Measurements from ENCODE around the gene ZNF423. TPM values are rescaled to one million over a fixed set of nuclear protein-coding genes. Genes with fewer than 3 reads are reported as not detected.

Gene ZNF423
- total RNA-seq, 1 experiment from 2014 or later, result not detected

- DNase-seq (ENCODE audit: low read depth), result no peak
Measured at GRCh38 chr16:49645263-49645662, 210.6 kb downstream of the ZNF423 start.

- DNase-seq (ENCODE audit: low read depth), result no peak
Measured at GRCh38 chr16:49644145-49644463, 211.8 kb downstream of the ZNF423 start.

- no peak for DNase-seq (ENCODE audit: low read depth)
Measured at GRCh38 chr16:49643429-49644144, 212.3 kb downstream of the ZNF423 start.

GRCh38 chr16:49641250-49641649, 214.7 kb downstream of the ZNF423 start:
- DNase-seq (ENCODE audit: low read depth), result no peak

GRCh38 chr16:49640581-49640980, 215.3 kb downstream of the ZNF423 start:
- no peak for DNase-seq (ENCODE audit: low read depth)

- no peak for DNase-seq (ENCODE audit: low read depth)
Measured at GRCh38 chr16:49639739-49640431, 216.0 kb downstream of the ZNF423 start.

- DNase-seq (ENCODE audit: low read depth), result no peak
Measured at GRCh38 chr16:49638673-49639610, 217.0 kb downstream of the ZNF423 start.

GRCh38 chr16:49637933-49638672, 217.8 kb downstream of the ZNF423 start:
- DNase-seq (ENCODE audit: low read depth), result no peak

- no peak for DNase-seq (ENCODE audit: low read depth)
Measured at GRCh38 chr16:49637511-49637910, 218.4 kb downstream of the ZNF423 start.

GRCh38 chr16:49636608-49637007, 219.3 kb downstream of the ZNF423 start:
- DNase-seq (ENCODE audit: low read depth), result no peak

GRCh38 chr16:49635591-49636581, 220.0 kb downstream of the ZNF423 start:
- no peak for DNase-seq (ENCODE audit: low read depth)

GRCh38 chr16:49635009-49635350, 220.9 kb downstream of the ZNF423 start:
- DNase-seq (ENCODE audit: low read depth), result no peak

- no peak for DNase-seq (ENCODE audit: low read depth)
Measured at GRCh38 chr16:49634235-49635008, 221.5 kb downstream of the ZNF423 start.

- DNase-seq (ENCODE audit: low read depth), result no peak
Measured at GRCh38 chr16:49632795-49633184, 223.1 kb downstream of the ZNF423 start.

GRCh38 chr16:49632086-49632794, 223.7 kb downstream of the ZNF423 start:
- no peak for DNase-seq (ENCODE audit: low read depth)

GRCh38 chr16:49631187-49632041, 224.5 kb downstream of the ZNF423 start:
- DNase-seq (ENCODE audit: low read depth), result no peak

GRCh38 chr16:49630783-49631182, 225.1 kb downstream of the ZNF423 start:
- no peak for DNase-seq (ENCODE audit: low read depth)

GRCh38 chr16:49629851-49630250, 226.1 kb downstream of the ZNF423 start:
- no peak for DNase-seq (ENCODE audit: low read depth)
